K562 (cell line): ENCODE data around the gene DTX1. TPM values are rescaled to one million over a fixed set of nuclear protein-coding genes. Genes with fewer than 3 reads are reported as not detected.

Experiments
- ATAC-seq: fragments of 200-7000 bp; cut with Tn5 transposase; 3 replicates; pipeline ENCODE4 v1.9.1; 2020; ENCODE audit warnings: moderate library complexity
- BruUV-seq: library from RNA; stranded (reverse); fragments of 400-500 nt; replicated peaks from 2 replicates; lab custom pipeline; 2021; lab: Mats Ljungman, UMichigan
- CTCF ChIA-PET: fragments of 300-600 bp; formaldehyde crosslinking; extraction: SDS; loops from one replicate; lab custom pipeline; 2021; ENCODE audit warnings: low intra/inter-chr PET ratio; lab: Yijun Ruan, JAX
- POLR2A ChIA-PET: fragments of 300-600, 350-650 bp; sonication (Branson Sonifier 250); formaldehyde crosslinking; extraction: SDS; loops from one replicate; lab custom pipeline; 2021; ENCODE audit warnings: antibody characterized with exemption, inconsistent platforms; lab: Yijun Ruan, JAX
- DNase-seq, 4 experiments: peaks; one replicate each; pipeline versions ENCODE4 v3.0.0 to v3.0.0-alpha.2; 2011 to 2018; ENCODE audit warnings: low spot score in 3 of 4, mixed read lengths in 3 of 4; ENCODE audit errors: extremely low read depth in 1 of 4
- FAIRE-seq: peaks from 2 replicates; lab custom pipeline; 2011; peaks lifted over from hg19 to GRCh38; lab: Jason Lieb, UNC
- H2AFZ ChIP-seq: 2 replicates; pipeline ENCODE4 v1.6.0; 2011; ENCODE audit warnings: low read depth, low read length, control low read depth, inconsistent platforms
- H3K27ac ChIP-seq: fragments of 200-600 bp; 3 replicates; pipeline ENCODE4 v1.8.0; 2011; ENCODE audit warnings: low read depth, mild to moderate bottlenecking, control low read depth, inconsistent platforms, low read length, moderate library complexity, mixed read lengths; ENCODE audit errors: extremely low read depth
- H3K27me3 ChIP-seq, 2 experiments: fragments of 300-600 bp in 1 of 2; 2 replicates in 1 of 2; 3 replicates in 1 of 2; pipeline versions ENCODE4 v1.6.0 to v1.8.0; 2011; ENCODE audit warnings: inconsistent platforms in 2 of 2, low read length in 2 of 2, mild to moderate bottlenecking in 1 of 2, mixed read lengths in 1 of 2, moderate library complexity in 1 of 2; ENCODE audit not compliant: control insufficient read depth in 2 of 2, insufficient read depth in 2 of 2
- H3K36me3 ChIP-seq: fragments of 300-600 bp; 3 replicates; pipeline ENCODE4 v1.8.0; 2011; ENCODE audit warnings: mild to moderate bottlenecking, low read length, inconsistent platforms; ENCODE audit not compliant: control insufficient read depth, insufficient read depth
- H3K4me1 ChIP-seq, 2 experiments: fragments of 200-600 bp in 1 of 2; replicated peaks in 1 of 2; 2 replicates in 1 of 2; 3 replicates in 1 of 2; pipeline versions ENCODE4 v1.5.1 to v1.8.0; 2011; ENCODE audit warnings: inconsistent platforms in 2 of 2, low read length in 2 of 2, mild to moderate bottlenecking in 1 of 2, mixed read lengths in 1 of 2, moderate library complexity in 1 of 2; ENCODE audit not compliant: control insufficient read depth in 2 of 2, insufficient read depth in 2 of 2
- H3K4me2 ChIP-seq: 2 replicates; pipeline ENCODE4 v1.6.1; 2011; ENCODE audit warnings: low read length, control low read depth, inconsistent platforms, mixed read lengths; ENCODE audit not compliant: insufficient read depth
- H3K4me3 ChIP-seq: fragments of 200-600 bp; sonication (generic), shearing (Covaris generic); 2 replicates; pipeline ENCODE4 v1.5.1; 2016; ENCODE audit warnings: control low read depth, inconsistent platforms
- H3K79me2 ChIP-seq: fragments of 200-600 bp; 3 replicates; pipeline ENCODE4 v1.8.0; 2011; ENCODE audit warnings: low read length, inconsistent platforms; ENCODE audit not compliant: control insufficient read depth, insufficient read depth
- H3K9ac ChIP-seq, 2 experiments: 2 replicates each; pipeline versions ENCODE4 v1.6.0 to v1.6.1; 2011; ENCODE audit warnings: low read depth in 2 of 2, low read length in 2 of 2, control low read depth in 1 of 2, inconsistent platforms in 1 of 2, mild to moderate bottlenecking in 1 of 2, mixed read lengths in 1 of 2; ENCODE audit not compliant: insufficient read depth in 1 of 2
- H3K9me1 ChIP-seq: one replicate; pipeline ENCODE4 v1.6.0; 2011; ENCODE audit warnings: inconsistent platforms, mild to moderate bottlenecking, low read length, moderate library complexity; ENCODE audit not compliant: control insufficient read depth, insufficient read depth
- H3K9me3 ChIP-seq: replicated peaks from 2 replicates; pipeline ENCODE4 v1.5.1; 2011; ENCODE audit warnings: low read depth, low read length, inconsistent platforms; ENCODE audit not compliant: control insufficient read depth, insufficient read depth
- H4K20me1 ChIP-seq: replicated peaks from 2 replicates; pipeline ENCODE4 v1.6.1; 2011; ENCODE audit warnings: low read length, inconsistent platforms, mixed read lengths; ENCODE audit not compliant: control insufficient read depth, insufficient read depth
- BCOR ChIP-seq: fragments of 450-650 bp; IDR thresholded peaks from 2 replicates; pipeline ENCODE4 v1.6.1; 2016
- DDX20 ChIP-seq: fragments of 450-650 bp; IDR thresholded peaks from 2 replicates; pipeline ENCODE4 v1.6.1; 2016; ENCODE audit warnings: missing genetic modification characterization, low read depth, mild to moderate bottlenecking, missing compliant biosample characterization, moderate library complexity
- EP400 ChIP-seq: fragments of 450-650 bp; IDR thresholded peaks from 2 replicates; pipeline ENCODE4 v1.6.1; 2017; ENCODE audit warnings: antibody characterized with exemption, mild to moderate bottlenecking, moderate library complexity
- POLR2H ChIP-seq: IDR thresholded peaks from 2 replicates; pipeline ENCODE4 v1.6.1; 2016; ENCODE audit warnings: missing genetic modification characterization, low read depth, mild to moderate bottlenecking, control low read depth, missing compliant biosample characterization, moderate library complexity
- ZNF184 ChIP-seq: sonication (generic); formaldehyde crosslinking; IDR thresholded peaks from 2 replicates; pipeline ENCODE4 v1.5.0; 2020; ENCODE audit warnings: missing genetic modification reagents
- ZNF668 ChIP-seq: fragments of 250-450 bp; sonication (Bioruptor Pico); IDR thresholded peaks from 2 replicates; pipeline ENCODE4 v1.8.0; 2022; ENCODE audit warnings: mild to moderate bottlenecking, inconsistent platforms
- WGBS: fragments of 100-300 bp; shearing (Covaris generic); methylation state at CpG from one replicate; pipeline ENCODE4 v1.1.6; 2016; ENCODE audit warnings: low coverage, mixed read lengths; ENCODE audit not compliant: insufficient coverage; ENCODE audit errors: missing lambda C conversion rate; 5-methylcytosine and 5-hydroxymethylcytosine counted together
- in situ Hi-C: fragments of 300-500 bp; cut with MboI; formaldehyde crosslinking; loops from 4 replicates; pipeline ENCODE4 v1.15.0; 2018; ENCODE audit warnings: inconsistent platforms, mixed read lengths
- intact Hi-C: fragments of 100-400 bp; cut with micrococcal nuclease; formaldehyde crosslinking; loops from 2 replicates; pipeline ENCODE4 v1.14.2; 2022
- polyA plus RNA-seq, 8 experiments: library from polyadenylated mRNA; depleted of rRNA in 4 of 8; stranded (reverse) in 5 of 8; unstranded in 3 of 8; fragments of >200 nt; fragmentation: Nextera tagmentation in 2 of 8; fragmentation: Illumina TruSeq in 1 of 8; extraction: Ambion mirVana in 2 of 8; extraction: Trizol in 1 of 8; gene quantifications; 2 replicates each; pipeline versions ENCODE4 v1.2.1 to v1.2.3, GENCODE V29; 2011 to 2014; ENCODE audit warnings: inconsistent platforms in 1 of 8, missing spikeins in 1 of 8
- total RNA-seq, 7 experiments: library from RNA; depleted of rRNA in 6 of 7; stranded (reverse); fragments of >200 nt in 6 of 7; fragmentation: Illumina TruSeq in 2 of 7; extraction: Trizol in 2 of 7; gene quantifications; 2 replicates each; pipeline versions ENCODE4 v1.2.1 to v1.2.3, GENCODE V29; 2011 to 2021; ENCODE audit warnings: low replicate concordance in 1 of 7
- TF ChIP-seq, protein P1 (sequence below), 2 experiments: fragments of 150-350 bp in 1 of 2; IDR thresholded peaks; 2 replicates each; pipeline ENCODE4 v1.6.1; 2012 to 2016; ENCODE audit warnings: low read depth in 2 of 2, low read length in 2 of 2, mild to moderate bottlenecking in 1 of 2, moderate library complexity in 1 of 2

Gene DTX1
- total and polyA plus RNA-seq, 9 of the 15 experiments (the other 6 are each of a cell fraction or from before 2014, with no cell fraction given): not detected

DNA sequence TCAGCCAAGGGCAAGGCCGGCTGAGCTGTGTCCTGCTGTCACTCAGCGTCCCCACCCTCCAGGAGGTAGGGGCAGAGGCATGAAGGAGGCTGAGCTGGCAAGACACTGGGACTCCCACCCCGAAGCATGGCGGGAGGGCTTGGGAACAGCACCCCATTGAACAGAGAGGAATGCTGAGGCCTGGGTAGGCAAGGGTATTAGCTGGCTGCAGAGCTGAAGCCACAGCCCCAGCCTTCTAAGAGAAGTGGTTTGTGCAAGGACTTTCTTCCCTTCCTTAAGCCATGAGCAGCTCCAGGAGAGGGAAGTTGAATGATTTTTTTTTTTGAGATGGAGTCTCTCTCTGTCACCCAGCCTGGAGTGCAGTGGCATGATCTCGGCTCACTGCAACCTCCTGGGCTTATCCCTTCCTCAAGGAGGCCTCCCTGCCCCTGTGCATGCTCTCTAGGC lies 86.4 kb downstream of the DTX1 start:
- intact Hi-C loops: no loop called here
- Histone ChIP-seq H3K4me2 (no peak overlapping the region), H3K27me3 (peaks cover 0 to 4% of the 10 kb centered on the region in 2 experiments; a peak in 1 of 5 replicates), H3K9ac (no peak overlapping the region), H3K27ac (no peak overlapping the region), H3K9me1 (no peaks in the 10 kb centered on the region), H3K36me3 (no peaks in the 10 kb centered on the region), H3K4me1 (peaks cover 0 to 5% of the 10 kb centered on the region in 2 experiments; a peak in 2 of 5 replicates), H4K20me1 (no peaks in the 10 kb centered on the region), H3K9me3 (no peaks in the 10 kb centered on the region), H2AFZ (no peak overlapping the region), H3K4me3 (no peak overlapping the region), H3K79me2 (no peaks in the 10 kb centered on the region)
- in situ Hi-C loops: no loop called here
- ChIA-PET CTCF (no interaction called here), POLR2A (interaction anchor here (0.6 kb wide), 1 partner anchor 1133 kb away, joined by 3 read pairs; no protein-coding TSS in a partner anchor)
- peak; percentile 10; the same call in 1 of the 2 replicates for TF ChIP-seq BCOR
- TF ChIP-seq EP400: no peak
- TF ChIP-seq POLR2H (tag): no peak
- TF ChIP-seq DDX20 (tag): no peak
- TF ChIP-seq ZNF184 (CRISPR knock-in tag): no peak
- TF ChIP-seq, protein P1, sequence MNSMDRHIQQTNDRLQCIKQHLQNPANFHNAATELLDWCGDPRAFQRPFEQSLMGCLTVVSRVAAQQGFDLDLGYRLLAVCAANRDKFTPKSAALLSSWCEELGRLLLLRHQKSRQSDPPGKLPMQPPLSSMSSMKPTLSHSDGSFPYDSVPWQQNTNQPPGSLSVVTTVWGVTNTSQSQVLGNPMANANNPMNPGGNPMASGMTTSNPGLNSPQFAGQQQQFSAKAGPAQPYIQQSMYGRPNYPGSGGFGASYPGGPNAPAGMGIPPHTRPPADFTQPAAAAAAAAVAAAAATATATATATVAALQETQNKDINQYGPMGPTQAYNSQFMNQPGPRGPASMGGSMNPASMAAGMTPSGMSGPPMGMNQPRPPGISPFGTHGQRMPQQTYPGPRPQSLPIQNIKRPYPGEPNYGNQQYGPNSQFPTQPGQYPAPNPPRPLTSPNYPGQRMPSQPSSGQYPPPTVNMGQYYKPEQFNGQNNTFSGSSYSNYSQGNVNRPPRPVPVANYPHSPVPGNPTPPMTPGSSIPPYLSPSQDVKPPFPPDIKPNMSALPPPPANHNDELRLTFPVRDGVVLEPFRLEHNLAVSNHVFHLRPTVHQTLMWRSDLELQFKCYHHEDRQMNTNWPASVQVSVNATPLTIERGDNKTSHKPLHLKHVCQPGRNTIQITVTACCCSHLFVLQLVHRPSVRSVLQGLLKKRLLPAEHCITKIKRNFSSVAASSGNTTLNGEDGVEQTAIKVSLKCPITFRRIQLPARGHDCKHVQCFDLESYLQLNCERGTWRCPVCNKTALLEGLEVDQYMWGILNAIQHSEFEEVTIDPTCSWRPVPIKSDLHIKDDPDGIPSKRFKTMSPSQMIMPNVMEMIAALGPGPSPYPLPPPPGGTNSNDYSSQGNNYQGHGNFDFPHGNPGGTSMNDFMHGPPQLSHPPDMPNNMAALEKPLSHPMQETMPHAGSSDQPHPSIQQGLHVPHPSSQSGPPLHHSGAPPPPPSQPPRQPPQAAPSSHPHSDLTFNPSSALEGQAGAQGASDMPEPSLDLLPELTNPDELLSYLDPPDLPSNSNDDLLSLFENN (IDR thresholded peaks at IDR 0.05; ENCODE audit: low read depth in 2 of 2, low read length in 2 of 2): no peak
- TF ChIP-seq ZNF668 (CRISPR knock-in tag): no peak
- DNase-seq: no peak
- ATAC-seq: no peak
- 26% methylated on average over 5 of the region's 5 CpGs for WGBS
- no TSS peak for BruUV-seq
- no peak for FAIRE-seq
